ENCODE measurements around the gene CD84.

DNA sequence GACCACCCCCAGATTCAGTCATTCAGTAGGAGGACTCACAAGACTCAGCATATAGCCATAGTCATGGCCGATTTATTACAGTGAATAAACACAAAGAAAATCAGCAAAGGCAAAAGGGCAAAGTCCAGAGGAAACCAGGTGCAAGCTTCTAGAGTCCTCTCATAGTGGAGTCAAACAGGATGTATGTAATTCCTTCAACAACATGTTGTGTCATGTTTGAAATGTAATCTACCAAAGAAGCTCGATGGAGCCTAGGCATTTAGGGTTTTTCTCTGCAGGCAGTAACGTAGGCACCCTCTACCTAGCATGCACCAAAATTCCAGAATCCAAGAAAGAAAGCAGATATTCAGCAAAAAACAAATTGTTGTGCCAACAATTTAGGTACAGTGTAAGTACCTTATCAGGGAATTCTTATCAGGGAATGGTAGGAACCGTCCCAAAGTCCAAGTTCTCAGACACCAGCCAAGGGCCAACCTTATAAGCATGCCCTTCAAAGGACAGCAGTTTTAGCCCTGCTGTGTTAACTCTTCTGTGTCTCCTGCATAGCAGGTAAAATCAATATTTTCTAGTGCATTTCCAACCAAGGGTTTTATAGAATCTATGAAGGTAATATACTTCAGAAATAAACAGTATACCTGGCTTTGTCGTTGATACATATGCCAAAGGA is 40.2 kb downstream of the CD84 start:
- TF ChIP-seq EZH2 (IDR thresholded peaks at IDR 0.05; ENCODE audit: borderline replicate concordance, low read depth, low read length, severe bottlenecking), result no peak
- TF ChIP-seq, protein P1, sequence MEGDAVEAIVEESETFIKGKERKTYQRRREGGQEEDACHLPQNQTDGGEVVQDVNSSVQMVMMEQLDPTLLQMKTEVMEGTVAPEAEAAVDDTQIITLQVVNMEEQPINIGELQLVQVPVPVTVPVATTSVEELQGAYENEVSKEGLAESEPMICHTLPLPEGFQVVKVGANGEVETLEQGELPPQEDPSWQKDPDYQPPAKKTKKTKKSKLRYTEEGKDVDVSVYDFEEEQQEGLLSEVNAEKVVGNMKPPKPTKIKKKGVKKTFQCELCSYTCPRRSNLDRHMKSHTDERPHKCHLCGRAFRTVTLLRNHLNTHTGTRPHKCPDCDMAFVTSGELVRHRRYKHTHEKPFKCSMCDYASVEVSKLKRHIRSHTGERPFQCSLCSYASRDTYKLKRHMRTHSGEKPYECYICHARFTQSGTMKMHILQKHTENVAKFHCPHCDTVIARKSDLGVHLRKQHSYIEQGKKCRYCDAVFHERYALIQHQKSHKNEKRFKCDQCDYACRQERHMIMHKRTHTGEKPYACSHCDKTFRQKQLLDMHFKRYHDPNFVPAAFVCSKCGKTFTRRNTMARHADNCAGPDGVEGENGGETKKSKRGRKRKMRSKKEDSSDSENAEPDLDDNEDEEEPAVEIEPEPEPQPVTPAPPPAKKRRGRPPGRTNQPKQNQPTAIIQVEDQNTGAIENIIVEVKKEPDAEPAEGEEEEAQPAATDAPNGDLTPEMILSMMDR (IDR thresholded peaks at IDR 0.05; ENCODE audit: borderline replicate concordance, extremely low read depth, low read length, poor library complexity, severe bottlenecking), result no peak
